ENCODE results near the gene ZNF615. TPM values are rescaled to one million over a fixed set of nuclear protein-coding genes. Genes with fewer than 3 reads are reported as not detected.

Gene ZNF615
- total RNA-seq, 3 donors from 2014 or later (not counting 1 experiment from before 2014, with no cell fraction given) = 15.4 to 26.3 (median 19.9) TPM

- H3K4me1 ChIP-seq (ENCODE audit: control insufficient read depth, insufficient read depth, low read length) = no peaks in the 10 kb centered on the region
- no peak overlapping the region for H3K4me3 ChIP-seq (ENCODE audit: low read length)
- no peak for DNase-seq
- peaks cover 65% of the 10 kb centered on the region for H3K9me3 ChIP-seq (ENCODE audit: control insufficient read depth, insufficient read depth, low read length)
- 98% methylated on average over 4 of the region's 4 CpGs for WGBS (ENCODE audit: insufficient coverage)
- no peaks in the 10 kb centered on the region for H3K27me3 ChIP-seq (ENCODE audit: control insufficient read depth, insufficient read depth, low read length)
- Mint-ChIP-seq H3K36me3 (peaks cover 82% of the 10 kb centered on the region), H3K27ac (no peak overlapping the region), H3K4me1 (peaks cover 0 to under 1% of the 10 kb centered on the region in 2 donors), H3K9me3 (peaks cover 17 to 27% of the 10 kb centered on the region in 2 donors), H3K27me3 (ENCODE audit: low read depth in 2 of 2) (no peaks in the 10 kb centered on the region), H3K4me3 (no peak overlapping the region)
- no peak for ATAC-seq
- intact Hi-C loops (cut with micrococcal nuclease) = no loop called here
- H3K27ac ChIP-seq (ENCODE audit: low read length) = no peak overlapping the region
- no peak for TF ChIP-seq CTCF (IDR thresholded peaks at IDR 0.05)
- H3K36me3 ChIP-seq (ENCODE audit: control insufficient read depth, insufficient read depth, low read length) = peaks cover 78% of the 10 kb centered on the region
Observed at GRCh38 chr19:52020506-52020905, 12.5 kb upstream of the ZNF615 start.

GRCh38 chr19:52010674-52011073, 2.7 kb upstream of the ZNF615 start:
- peak overlapping the region; percentile 58 for H3K4me3 Mint-ChIP-seq
- no peak for TF ChIP-seq CTCF (IDR thresholded peaks at IDR 0.05)
- H3K27me3 Mint-ChIP-seq (ENCODE audit: low read depth in 2 of 2) = no peaks in the 10 kb centered on the region

GRCh38 chr19:52007451-52007805, 583 bp downstream of the ZNF615 start:
- Mint-ChIP-seq H3K27ac (peak overlapping the region; percentile 97 to 100), H3K9me3 (peaks cover 0 to under 1% of the 10 kb centered on the region in 2 donors), H3K36me3 (peaks cover 23% of the 10 kb centered on the region), H3K4me1 (peaks cover 16 to 17% of the 10 kb centered on the region in 2 donors), H3K27me3 (ENCODE audit: low read depth in 2 of 2) (no peaks in the 10 kb centered on the region), H3K4me3 (peak overlapping the region; percentile 100)
- Histone ChIP-seq H3K4me3 (ENCODE audit: low read length) (peak overlapping the region; percentile 92), H3K9me3 (ENCODE audit: control insufficient read depth, insufficient read depth, low read length) (peaks cover 16% of the 10 kb centered on the region), H3K4me1 (ENCODE audit: control insufficient read depth, insufficient read depth, low read length) (peaks cover 10% of the 10 kb centered on the region), H3K36me3 (ENCODE audit: control insufficient read depth, insufficient read depth, low read length) (peaks cover 5% of the 10 kb centered on the region), H3K27me3 (ENCODE audit: control insufficient read depth, insufficient read depth, low read length) (no peaks in the 10 kb centered on the region), H3K27ac (ENCODE audit: low read length) (peak overlapping the region; percentile 96)
- DNase-seq (no peak), ATAC-seq (no peak)
- TF ChIP-seq CTCF (IDR thresholded peaks at IDR 0.05) = no peak
- WGBS (ENCODE audit: insufficient coverage) = 23% methylated on average over 9 of the region's 9 CpGs
- intact Hi-C loops (cut with micrococcal nuclease) = loop anchor here (5.0 kb wide), 2 partner anchors 80 to 105 kb away; partner anchors contain the start of gene ZNF613

More at GRCh38 chr19:52010674-52011073, 2.7 kb upstream of the ZNF615 start:
- Histone ChIP-seq H3K27me3 (ENCODE audit: control insufficient read depth, insufficient read depth, low read length) (no peaks in the 10 kb centered on the region), H3K27ac (ENCODE audit: low read length) (no peak overlapping the region), H3K4me3 (ENCODE audit: low read length) (no peak overlapping the region), H3K4me1 (ENCODE audit: control insufficient read depth, insufficient read depth, low read length) (peaks cover 10% of the 10 kb centered on the region), H3K9me3 (ENCODE audit: control insufficient read depth, insufficient read depth, low read length) (peaks cover 25% of the 10 kb centered on the region), H3K36me3 (ENCODE audit: control insufficient read depth, insufficient read depth, low read length) (no peaks in the 10 kb centered on the region)
- ATAC-seq (no peak), DNase-seq (no peak)
- Mint-ChIP-seq H3K4me1 (peaks cover 16 to 17% of the 10 kb centered on the region in 2 donors), H3K27ac (no peak overlapping the region), H3K9me3 (peaks cover 0 to 7% of the 10 kb centered on the region in 2 donors), H3K36me3 (peaks cover 17% of the 10 kb centered on the region)
- intact Hi-C loops (cut with micrococcal nuclease) = no loop called here
- 100% methylated on average over 1 of the region's 1 CpG for WGBS (ENCODE audit: insufficient coverage)

GRCh38 chr19:51994048-51994644, 13.9 kb downstream of the ZNF615 start:
- Mint-ChIP-seq H3K36me3 (peaks cover 74% of the 10 kb centered on the region), H3K4me1 (no peaks in the 10 kb centered on the region), H3K27me3 (ENCODE audit: low read depth in 2 of 2) (no peaks in the 10 kb centered on the region), H3K9me3 (peaks cover 10 to 24% of the 10 kb centered on the region in 2 donors), H3K27ac (no peak overlapping the region), H3K4me3 (no peak overlapping the region)
- Histone ChIP-seq H3K27me3 (ENCODE audit: control insufficient read depth, insufficient read depth, low read length) (no peaks in the 10 kb centered on the region), H3K4me1 (ENCODE audit: control insufficient read depth, insufficient read depth, low read length) (no peaks in the 10 kb centered on the region), H3K27ac (ENCODE audit: low read length) (no peak overlapping the region), H3K4me3 (ENCODE audit: low read length) (no peak overlapping the region), H3K36me3 (ENCODE audit: control insufficient read depth, insufficient read depth, low read length) (peaks cover 39% of the 10 kb centered on the region), H3K9me3 (ENCODE audit: control insufficient read depth, insufficient read depth, low read length) (peaks cover 66% of the 10 kb centered on the region)
- TF ChIP-seq CTCF (IDR thresholded peaks at IDR 0.05) = no peak
- WGBS (ENCODE audit: insufficient coverage) = 100% methylated on average over 2 of the region's 2 CpGs
- intact Hi-C loops (cut with micrococcal nuclease) = no loop called here
- ATAC-seq (no peak), DNase-seq (no peak)
